Mesenchymal stem cell (in vitro differentiated cells and primary cell): ENCODE results near the gene TRAK2. TPM values are rescaled to one million over a fixed set of nuclear protein-coding genes. Genes with fewer than 3 reads are reported as not detected.

Source experiments
- DNase-seq: peaks from one replicate; pipeline ENCODE4 v3.0.0-alpha.2; 2013
- H2AFZ ChIP-seq: one replicate; pipeline ENCODE4 v1.6.1; 2013; ENCODE audit warnings: low read depth, mild to moderate bottlenecking, control low read depth, inconsistent platforms, low read length, moderate library complexity
- H2AK5ac ChIP-seq: 2 replicates; pipeline ENCODE4 v1.6.1; 2013; ENCODE audit warnings: low read length, moderate library complexity, mild to moderate bottlenecking, inconsistent platforms; ENCODE audit not compliant: severe bottlenecking
- H2BK120ac ChIP-seq: one replicate; pipeline ENCODE4 v1.6.1; 2013; ENCODE audit warnings: low read depth, mild to moderate bottlenecking, inconsistent platforms, low read length, moderate library complexity
- H2BK12ac ChIP-seq, 2 experiments: one replicate each; pipeline ENCODE4 v1.6.1; 2013; ENCODE audit warnings: inconsistent platforms in 2 of 2, low read length in 2 of 2, mild to moderate bottlenecking in 2 of 2, moderate library complexity in 2 of 2, control low read depth in 1 of 2
- H2BK15ac ChIP-seq: one replicate; pipeline ENCODE4 v1.6.1; 2013; ENCODE audit warnings: mild to moderate bottlenecking, low read depth, inconsistent platforms; ENCODE audit not compliant: poor library complexity, severe bottlenecking
- H2BK5ac ChIP-seq: 2 replicates; pipeline ENCODE4 v1.6.1; 2013; ENCODE audit warnings: low read depth, mild to moderate bottlenecking, low read length, control low read depth, inconsistent platforms; ENCODE audit not compliant: poor library complexity, severe bottlenecking
- H3K14ac ChIP-seq, 2 experiments: one replicate each; pipeline ENCODE4 v1.6.1; 2013; ENCODE audit warnings: inconsistent platforms in 2 of 2, low read length in 2 of 2, control low read depth in 1 of 2, mild to moderate bottlenecking in 1 of 2, moderate library complexity in 1 of 2
- H3K18ac ChIP-seq, 2 experiments: one replicate each; pipeline ENCODE4 v1.6.1; 2013; ENCODE audit warnings: inconsistent platforms in 2 of 2, low read length in 2 of 2, control low read depth in 1 of 2, low read depth in 1 of 2, mild to moderate bottlenecking in 1 of 2
- H3K23ac ChIP-seq, 2 experiments: one replicate each; pipeline ENCODE4 v1.6.1; 2013; ENCODE audit warnings: inconsistent platforms in 2 of 2, low read length in 2 of 2, mild to moderate bottlenecking in 2 of 2, moderate library complexity in 2 of 2, control low read depth in 1 of 2
- H3K27ac ChIP-seq: 2 replicates; pipeline ENCODE4 v1.5.1; 2013; ENCODE audit warnings: mild to moderate bottlenecking, moderate library complexity, low read length, control low read depth, inconsistent platforms; ENCODE audit not compliant: poor library complexity, severe bottlenecking
- H3K27me3 ChIP-seq, 2 experiments: 2 replicates each; pipeline versions ENCODE4 v1.6.1 to v1.7.0; 2013; ENCODE audit warnings: low read length in 2 of 2, mild to moderate bottlenecking in 2 of 2, moderate library complexity in 2 of 2, control low read depth in 1 of 2, inconsistent platforms in 1 of 2; ENCODE audit not compliant: control insufficient read depth in 1 of 2, insufficient read depth in 1 of 2
- H3K36me3 ChIP-seq, 2 experiments: 2 replicates each; pipeline versions ENCODE4 v1.6.1 to v1.7.0; 2013; ENCODE audit warnings: low read length in 2 of 2, control low read depth in 1 of 2, inconsistent platforms in 1 of 2, low read depth in 1 of 2, mild to moderate bottlenecking in 1 of 2; ENCODE audit not compliant: insufficient read depth in 2 of 2, control insufficient read depth in 1 of 2
- H3K4ac ChIP-seq, 2 experiments: one replicate each; pipeline ENCODE4 v1.6.1; 2013; ENCODE audit warnings: inconsistent platforms in 2 of 2, low read length in 2 of 2, mild to moderate bottlenecking in 2 of 2, moderate library complexity in 2 of 2, control low read depth in 1 of 2, low read depth in 1 of 2
- H3K4me1 ChIP-seq: 2 replicates; pipeline ENCODE4 v1.6.1; 2013; ENCODE audit warnings: low read depth, low read length, control low read depth; ENCODE audit not compliant: control insufficient read depth, insufficient read depth
- H3K4me2 ChIP-seq: 2 replicates; pipeline ENCODE4 v1.6.1; 2013; ENCODE audit warnings: low read length, mild to moderate bottlenecking, inconsistent platforms; ENCODE audit not compliant: poor library complexity, severe bottlenecking
- H3K4me3 ChIP-seq, 2 experiments: 2 replicates each; pipeline versions ENCODE4 v1.5.1 to v1.7.0; 2013; ENCODE audit warnings: low read length in 2 of 2, mild to moderate bottlenecking in 2 of 2, control low read depth in 1 of 2, low read depth in 1 of 2; ENCODE audit not compliant: insufficient read depth in 1 of 2
- H3K79me1 ChIP-seq: replicated peaks from 2 replicates; pipeline ENCODE4 v1.6.1; 2013; ENCODE audit warnings: mild to moderate bottlenecking, control low read depth, low read length, inconsistent platforms; ENCODE audit not compliant: poor library complexity, severe bottlenecking
- H3K9ac ChIP-seq: 2 replicates; pipeline ENCODE4 v1.7.0; 2013; ENCODE audit warnings: mild to moderate bottlenecking, low read length, moderate library complexity
- H3K9me3 ChIP-seq: 2 replicates; pipeline ENCODE4 v1.7.0; 2013; ENCODE audit warnings: mild to moderate bottlenecking, low read length; ENCODE audit not compliant: control insufficient read depth
- H4K8ac ChIP-seq: one replicate; pipeline ENCODE4 v1.6.1; 2013; ENCODE audit warnings: inconsistent platforms, mild to moderate bottlenecking, low read length, moderate library complexity
- H4K91ac ChIP-seq: one replicate; pipeline ENCODE4 v1.6.1; 2013; ENCODE audit warnings: mild to moderate bottlenecking, low read length, inconsistent platforms
- WGBS: methylation state at CpG from one replicate; pipeline ENCODE4 v1.1.7; 2013; ENCODE audit warnings: mixed read lengths; 5-methylcytosine and 5-hydroxymethylcytosine counted together
- small RNA-seq: library from polyadenylated mRNA; stranded (forward); fragments of <200 nt; extraction: miRNeasy Mini kit (QIAGEN cat#:217004); gene quantifications from one replicate; pipeline ENCODE3, GENCODE V24; 2013; ENCODE audit warnings: low read depth

The TRAK2 gene

DNA sequence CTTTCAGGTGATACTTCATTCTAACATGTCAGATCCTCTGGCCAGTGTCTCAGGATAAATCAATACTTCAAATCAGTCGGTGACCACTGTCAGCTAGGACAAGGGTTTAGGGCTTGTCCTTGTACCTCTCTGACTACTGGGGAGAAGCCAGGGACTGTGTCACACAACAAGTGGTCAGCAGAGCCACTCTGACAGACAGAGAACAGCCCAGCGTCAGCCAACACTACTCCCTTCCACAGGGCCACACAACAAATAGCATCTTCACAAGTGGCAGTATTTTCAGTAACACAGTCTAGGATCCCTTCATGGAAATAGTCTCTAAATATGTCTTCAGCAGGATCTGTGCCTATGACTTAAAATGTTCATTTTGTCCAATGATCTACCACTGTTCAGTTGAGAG lies 108.3 kb downstream of the TRAK2 start:
- H2BK120ac ChIP-seq = no peak overlapping the region
- H2BK15ac ChIP-seq = no peak overlapping the region
- no peak overlapping the region for H3K27ac ChIP-seq
- no peak for DNase-seq
- H2BK12ac ChIP-seq = no peak overlapping the region
- no peak overlapping the region for H3K4me3 ChIP-seq
- H3K36me3 ChIP-seq = peaks cover 9 to 59% of the 10 kb centered on the region in 2 experiments
- no peak overlapping the region for H3K18ac ChIP-seq
- no peak overlapping the region for H2BK5ac ChIP-seq
- no peak overlapping the region for H2AK5ac ChIP-seq
- 95% methylated on average over 2 of the region's 2 CpGs for WGBS
- H3K9me3 ChIP-seq = peaks cover 4% of the 10 kb centered on the region
- H3K27me3 ChIP-seq = no peaks in the 10 kb centered on the region
- no peak overlapping the region for H2AFZ ChIP-seq
- no peak overlapping the region for H3K4ac ChIP-seq
- H3K23ac ChIP-seq = no peak overlapping the region
- no peaks in the 10 kb centered on the region for H3K4me1 ChIP-seq
- H3K9ac ChIP-seq = no peak overlapping the region
- no peak overlapping the region for H3K14ac ChIP-seq
- no peaks in the 10 kb centered on the region for H3K79me1 ChIP-seq
- no peak overlapping the region for H3K4me2 ChIP-seq
- no peak overlapping the region for H4K91ac ChIP-seq
- no peak overlapping the region for H4K8ac ChIP-seq

DNA sequence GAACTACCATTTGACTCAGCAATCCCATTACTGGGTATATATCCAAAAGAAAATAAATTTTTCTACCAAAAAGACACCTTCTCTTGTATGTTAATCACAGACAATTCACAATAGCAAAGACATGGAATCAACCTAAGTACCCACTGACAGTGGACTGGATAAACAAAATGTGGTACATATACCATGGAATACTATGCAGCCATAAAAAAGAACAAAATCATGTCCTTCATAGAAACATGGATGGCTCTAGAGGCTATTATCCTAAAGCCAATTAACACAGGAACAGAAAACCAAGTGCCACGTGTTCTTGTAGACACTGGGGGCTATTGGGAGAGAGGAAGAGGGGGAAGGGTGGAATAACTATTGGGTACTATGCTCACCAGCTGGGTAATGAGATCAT lies 121.8 kb downstream of the TRAK2 start:
- Histone ChIP-seq H2BK12ac (no peak overlapping the region), H2AFZ (no peak overlapping the region), H3K4ac (no peak overlapping the region), H3K4me1 (no peaks in the 10 kb centered on the region), H3K9me3 (peaks cover 25% of the 10 kb centered on the region), H4K8ac (no peak overlapping the region), H3K4me3 (no peak overlapping the region), H2AK5ac (no peak overlapping the region), H3K4me2 (no peak overlapping the region), H2BK15ac (no peak overlapping the region), H4K91ac (no peak overlapping the region), H3K9ac (no peak overlapping the region), H2BK5ac (no peak overlapping the region), H3K27me3 (no peaks in the 10 kb centered on the region), H3K23ac (no peak overlapping the region), H3K36me3 (peaks cover 0 to 2% of the 10 kb centered on the region in 2 experiments), H3K18ac (no peak overlapping the region), H3K79me1 (no peaks in the 10 kb centered on the region), H2BK120ac (no peak overlapping the region), H3K14ac (no peak overlapping the region), H3K27ac (no peak overlapping the region)
- WGBS = no CpG with 5 or more reads among the region's 1 CpG
- no peak for DNase-seq

DNA sequence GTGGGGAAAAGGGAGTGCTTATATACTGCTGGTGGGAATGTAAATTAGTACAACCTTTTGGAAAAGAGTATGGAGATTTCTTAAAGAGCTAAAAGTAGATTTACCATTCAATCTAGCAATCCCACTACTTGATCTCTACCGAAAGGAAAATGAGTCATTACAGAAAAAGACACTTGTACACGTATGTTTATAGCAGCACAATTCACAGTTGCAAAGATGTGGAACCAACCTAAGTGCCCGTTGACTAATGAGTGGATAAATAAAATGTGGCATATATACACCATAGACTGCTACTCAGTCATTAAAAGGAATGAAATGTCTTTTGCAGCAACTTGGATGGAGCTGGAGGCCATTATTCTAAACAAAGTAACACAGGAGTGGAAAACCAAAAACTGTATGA lies 123.6 kb downstream of the TRAK2 start:
- Histone ChIP-seq H3K27me3 (no peaks in the 10 kb centered on the region), H3K9me3 (peaks cover 43% of the 10 kb centered on the region), H2AFZ (no peak overlapping the region), H3K36me3 (peaks cover 0 to 6% of the 10 kb centered on the region in 2 experiments), H3K27ac (no peak overlapping the region), H2BK5ac (no peak overlapping the region), H3K9ac (no peak overlapping the region), H3K18ac (no peak overlapping the region), H2BK12ac (no peak overlapping the region), H2BK15ac (no peak overlapping the region), H3K79me1 (no peaks in the 10 kb centered on the region), H3K4me1 (no peaks in the 10 kb centered on the region), H3K23ac (no peak overlapping the region), H3K4ac (no peak overlapping the region), H4K91ac (no peak overlapping the region), H4K8ac (no peak overlapping the region), H2AK5ac (no peak overlapping the region), H2BK120ac (no peak overlapping the region), H3K14ac (no peak overlapping the region), H3K4me3 (no peak overlapping the region), H3K4me2 (no peak overlapping the region)
- no peak for DNase-seq
- 60% methylated on average over 1 of the region's 3 CpGs for WGBS

Small RNA genes within 50 kb of the gene (small RNA-seq; reads per million reads assigned to genes)
- not detected for gene RF00019
